H1 (cell line): ENCODE measurements around the gene CCDC180. TPM values are rescaled to one million over a fixed set of nuclear protein-coding genes. Genes with fewer than 3 reads are reported as not detected.

Experiments
- CTCF ChIA-PET: fragments of 300-600 bp; sonication (Branson Sonifier 250); formaldehyde crosslinking; loops from one replicate; lab custom pipeline; 2021; ENCODE audit not compliant: partially characterized antibody; lab: Charles Lee
- POLR2A ChIA-PET: fragments of 300-600 bp; sonication (Branson Sonifier 250); formaldehyde crosslinking; loops from one replicate; lab custom pipeline; 2021; ENCODE audit warnings: inconsistent platforms; ENCODE audit not compliant: partially characterized antibody; lab: Charles Lee
- DNase-seq, 2 experiments: peaks; one replicate each; pipeline versions ENCODE4 v3.0.0 to v3.0.0-alpha.2; 2010 to 2022; ENCODE audit warnings: low spot score in 2 of 2, low read depth in 1 of 2, mixed read lengths in 1 of 2
- FAIRE-seq: peaks from 2 replicates; lab custom pipeline; 2011; peaks lifted over from hg19 to GRCh38; lab: Jason Lieb, UNC
- H2AFZ ChIP-seq: 2 replicates; pipeline ENCODE4 v1.8.1; 2012; ENCODE audit warnings: low read length, inconsistent platforms
- H2AK5ac ChIP-seq: 2 replicates; pipeline ENCODE4 v1.6.1; 2013; ENCODE audit warnings: low read depth, low read length
- H2BK120ac ChIP-seq: replicated peaks from 2 replicates; pipeline ENCODE3; 2013; ENCODE audit warnings: low read depth, low read length, inconsistent platforms
- H2BK12ac ChIP-seq: 2 replicates; pipeline ENCODE4 v1.6.1; 2013; ENCODE audit warnings: low read depth, low read length
- H2BK15ac ChIP-seq: 2 replicates; pipeline ENCODE4 v1.6.1; 2013; ENCODE audit warnings: low read length
- H2BK20ac ChIP-seq: 2 replicates; pipeline ENCODE4 v1.6.1; 2013; ENCODE audit warnings: low read length
- H2BK5ac ChIP-seq: 2 replicates; pipeline ENCODE4 v1.6.1; 2013; ENCODE audit warnings: low read depth, low read length
- H3K14ac ChIP-seq: 2 replicates; pipeline ENCODE4 v1.6.1; 2013; ENCODE audit warnings: inconsistent platforms; ENCODE audit not compliant: insufficient read length
- H3K18ac ChIP-seq: 2 replicates; pipeline ENCODE4 v1.6.1; 2013; ENCODE audit warnings: low read length; ENCODE audit errors: extremely low read depth
- H3K23ac ChIP-seq: 2 replicates; pipeline ENCODE4 v1.6.1; 2013; ENCODE audit warnings: inconsistent platforms; ENCODE audit not compliant: insufficient read length
- H3K23me2 ChIP-seq: 2 replicates; pipeline ENCODE4 v1.6.1; 2013; ENCODE audit warnings: low read depth, low read length
- H3K27ac ChIP-seq: 2 replicates; pipeline ENCODE4 v1.6.1; 2011; ENCODE audit warnings: low read depth, low read length, inconsistent platforms
- H3K27me3 ChIP-seq, 4 experiments: replicated peaks in 1 of 4; 1 replicate in 1 of 4; 2 replicates in 3 of 4; pipeline versions ENCODE4 v1.6.1 to v1.8.1; 2011 to 2013; ENCODE audit warnings: low read length in 3 of 4, mild to moderate bottlenecking in 3 of 4, inconsistent platforms in 2 of 4, mixed read lengths in 2 of 4, moderate library complexity in 1 of 4; ENCODE audit not compliant: control insufficient read depth in 3 of 4, insufficient read depth in 3 of 4; ENCODE audit errors: extremely low read depth in 1 of 4
- H3K36me3 ChIP-seq, 4 experiments: 2 replicates each; pipeline versions ENCODE4 v1.6.1 to v1.8.1; 2011 to 2013; ENCODE audit warnings: mild to moderate bottlenecking in 4 of 4, low read length in 3 of 4, moderate library complexity in 2 of 4, control low read depth in 1 of 4, inconsistent platforms in 1 of 4; ENCODE audit not compliant: insufficient read depth in 4 of 4, control insufficient read depth in 2 of 4
- H3K4ac ChIP-seq: replicated peaks from 2 replicates; pipeline ENCODE3; 2013; ENCODE audit warnings: low read length, low read depth, mixed read lengths, inconsistent platforms; ENCODE audit not compliant: insufficient read length
- H3K4me1 ChIP-seq, 4 experiments: replicated peaks in 1 of 4; 1 replicate in 1 of 4; 2 replicates in 3 of 4; pipeline versions ENCODE4 v1.6.1 to v1.8.1; 2011 to 2013; ENCODE audit warnings: low read length in 3 of 4, inconsistent platforms in 2 of 4, mixed read lengths in 1 of 4; ENCODE audit not compliant: insufficient read depth in 4 of 4, control insufficient read depth in 3 of 4
- H3K4me2 ChIP-seq, 2 experiments: 2 replicates each; pipeline versions ENCODE4 v1.6.1 to v1.8.1; 2011 to 2013; ENCODE audit warnings: low read depth in 2 of 2, low read length in 2 of 2, control low read depth in 1 of 2, inconsistent platforms in 1 of 2, mild to moderate bottlenecking in 1 of 2; ENCODE audit not compliant: insufficient read depth in 1 of 2
- H3K4me3 ChIP-seq, 4 experiments: fragments of 200-600, 300-600 bp in 1 of 4; sonication (generic), shearing (Covaris generic), sonication (Bioruptor Twin) in 1 of 4; 2 replicates each; pipeline versions ENCODE4 v1.5.1 to v1.8.1; 2011 to 2016; ENCODE audit warnings: low read length in 4 of 4, low read depth in 3 of 4, control low read depth in 2 of 4, inconsistent platforms in 2 of 4, mild to moderate bottlenecking in 2 of 4, mixed read lengths in 1 of 4, moderate library complexity in 1 of 4; ENCODE audit not compliant: insufficient read depth in 2 of 4; ENCODE audit errors: extremely low read depth in 1 of 4
- H3K56ac ChIP-seq: replicated peaks from 2 replicates; pipeline ENCODE3; 2013; ENCODE audit warnings: low read depth, mild to moderate bottlenecking, mixed read lengths, low read length, inconsistent platforms; ENCODE audit not compliant: insufficient read length
- H3K79me1 ChIP-seq: 2 replicates; pipeline ENCODE4 v1.6.1; 2013; ENCODE audit warnings: low read depth, low read length, control low read depth
- H3K79me2 ChIP-seq, 2 experiments: 2 replicates each; pipeline versions ENCODE4 v1.6.1 to v1.8.1; 2012 to 2013; ENCODE audit warnings: low read length in 2 of 2, mild to moderate bottlenecking in 2 of 2, inconsistent platforms in 1 of 2; ENCODE audit not compliant: insufficient read depth in 2 of 2, control insufficient read depth in 1 of 2
- H3K9ac ChIP-seq, 4 experiments: replicated peaks in 1 of 4; 1 replicate in 1 of 4; 2 replicates in 3 of 4; pipeline versions ENCODE4 v1.6.1 to v1.8.1; 2011 to 2013; ENCODE audit warnings: low read depth in 3 of 4, low read length in 3 of 4, control low read depth in 2 of 4, mild to moderate bottlenecking in 2 of 4, moderate library complexity in 2 of 4, inconsistent platforms in 1 of 4; ENCODE audit errors: extremely low read depth in 1 of 4
- H3K9me3 ChIP-seq, 2 experiments: 2 replicates each; pipeline versions ENCODE4 v1.6.1 to v1.8.1; 2012 to 2013; ENCODE audit warnings: mild to moderate bottlenecking in 2 of 2, moderate library complexity in 2 of 2, control low read depth in 1 of 2, inconsistent platforms in 1 of 2, low read depth in 1 of 2, low read length in 1 of 2, mixed read lengths in 1 of 2; ENCODE audit not compliant: insufficient read depth in 2 of 2
- H4K20me1 ChIP-seq, 2 experiments: replicated peaks in 1 of 2; 2 replicates each; pipeline versions ENCODE3 to v1.8.1; 2011 to 2013; ENCODE audit warnings: inconsistent platforms in 2 of 2, low read length in 2 of 2, mild to moderate bottlenecking in 1 of 2; ENCODE audit not compliant: insufficient read depth in 2 of 2, control insufficient read depth in 1 of 2
- H4K5ac ChIP-seq: 2 replicates; pipeline ENCODE4 v1.6.1; 2013; ENCODE audit warnings: low read length, low read depth, mixed read lengths, inconsistent platforms; ENCODE audit not compliant: insufficient read length
- H4K8ac ChIP-seq: 2 replicates; pipeline ENCODE4 v1.8.0; 2013; ENCODE audit warnings: mild to moderate bottlenecking, moderate library complexity, low read length, inconsistent platforms; ENCODE audit not compliant: insufficient read depth; ENCODE audit errors: extremely low read depth
- H4K91ac ChIP-seq: replicated peaks from 2 replicates; pipeline ENCODE3; 2013; ENCODE audit warnings: low read length, mixed read lengths, inconsistent platforms; ENCODE audit not compliant: insufficient read length
- ATF2 ChIP-seq: IDR thresholded peaks from 2 replicates; pipeline ENCODE4 v1.6.1; 2012; ENCODE audit warnings: low read length, inconsistent platforms
- CBX8 ChIP-seq: fragments of 300-800, 300-1000 bp; sonication (generic); IDR thresholded peaks from 2 replicates; pipeline ENCODE4 v1.7.1; 2016; ENCODE audit warnings: low read depth, low read length, borderline replicate concordance
- EP300 ChIP-seq, 2 experiments: IDR thresholded peaks; 1 replicate in 1 of 2; 2 replicates in 1 of 2; pipeline ENCODE4 v1.6.1; 2011 to 2012; ENCODE audit warnings: low read depth in 2 of 2, low read length in 2 of 2, mild to moderate bottlenecking in 2 of 2, borderline replicate concordance in 1 of 2, inconsistent platforms in 1 of 2, moderate library complexity in 1 of 2
- EZH2 ChIP-seq: fragments of 200-600 bp; sonication (generic); IDR thresholded peaks from 2 replicates; pipeline ENCODE4 v1.7.1; 2012; ENCODE audit warnings: low read depth, mild to moderate bottlenecking, moderate library complexity, low read length, inconsistent platforms; ENCODE audit not compliant: severe bottlenecking
- JUND ChIP-seq: IDR thresholded peaks from 2 replicates; pipeline ENCODE4 v1.6.1; 2011; ENCODE audit warnings: mild to moderate bottlenecking, improper control_type of control experiment, low read length
- POLR2AphosphoS5 ChIP-seq: IDR thresholded peaks from 2 replicates; pipeline ENCODE4 v1.6.1; 2011; ENCODE audit warnings: low read depth, low read length
- SIX5 ChIP-seq: IDR thresholded peaks from 2 replicates; pipeline ENCODE4 v1.6.1; 2011; ENCODE audit warnings: mild to moderate bottlenecking, low read depth, low read length
- SP1 ChIP-seq: IDR thresholded peaks from 2 replicates; pipeline ENCODE4 v1.6.1; 2011; ENCODE audit warnings: low read depth, low read length
- SUZ12 ChIP-seq: fragments of 200-600 bp; sonication (generic); IDR thresholded peaks from 2 replicates; pipeline ENCODE4 v1.6.1; 2012; ENCODE audit warnings: mild to moderate bottlenecking, inconsistent platforms, low read length, moderate library complexity, mixed read lengths
- YY1 ChIP-seq: IDR thresholded peaks from 2 replicates; pipeline ENCODE4 v1.6.1; 2011; ENCODE audit warnings: low read depth, mild to moderate bottlenecking, low read length
- whole genome bisulfite sequencing, 2 experiments: shearing (Covaris generic) in 1 of 2; methylation state at CpG; one replicate each; pipeline versions ENCODE4 v1.1.6 to v1.1.7; 2013 to 2015; ENCODE audit warnings: low lambda C conversion rate in 2 of 2, mixed read lengths in 2 of 2, inconsistent platforms in 1 of 2, low coverage in 1 of 2, missing lambda C conversion rate in 1 of 2; ENCODE audit not compliant: insufficient replicate concordance in 2 of 2, insufficient coverage in 1 of 2, insufficient read length in 1 of 2; ENCODE audit errors: extremely low coverage in 1 of 2, missing lambda C conversion rate in 1 of 2; 5-methylcytosine and 5-hydroxymethylcytosine counted together
- polyA plus RNA-seq, 7 experiments: library from polyadenylated mRNA; depleted of rRNA in 3 of 7; stranded (reverse) in 5 of 7; unstranded in 2 of 7; fragments of >200 nt in 5 of 7; fragments of 200-250 nt in 2 of 7; gene quantifications; 1 replicate in 5 of 7; 2 replicates in 1 of 7; 4 replicates in 1 of 7; pipeline versions ENCODE4 v1.2.1 to v1.2.3, GENCODE V29; 2011 to 2013; ENCODE audit warnings: missing spikeins in 2 of 7, mixed read lengths in 2 of 7
- total RNA-seq: library from RNA; stranded (reverse); fragmentation: NEBNext Ultra II Directional; extraction: Animal tissue kit (Norgen Biotek cat#: 25700); gene quantifications from 2 replicates; pipeline ENCODE4 v1.2.1, GENCODE V29; 2021

Gene CCDC180
- total and polyA plus RNA-seq, 2 of the 8 experiments (the other 6 are each of a cell fraction or from before 2014, with no cell fraction given): 2.6 to 8.2 TPM

- H2BK120ac ChIP-seq: no peak overlapping the region
- no peak overlapping the region for H3K56ac ChIP-seq
- no peaks in the 10 kb centered on the region for H3K79me1 ChIP-seq
- no peak overlapping the region for H4K8ac ChIP-seq
- H3K4me2 ChIP-seq: no peak overlapping the region
- H2AK5ac ChIP-seq: no peak overlapping the region
- no peaks in the 10 kb centered on the region for H4K20me1 ChIP-seq
- H4K5ac ChIP-seq: no peak overlapping the region
- no peak overlapping the region for H3K18ac ChIP-seq
- peaks cover 8 to 9% of the 10 kb centered on the region in 2 experiments for H3K9me3 ChIP-seq
- H3K27ac ChIP-seq: no peak overlapping the region
- H3K4me1 ChIP-seq: peaks cover 0 to 5% (median 4%) of the 10 kb centered on the region in 4 experiments; a peak in 4 of 7 replicates
- no peaks in the 10 kb centered on the region for H3K23me2 ChIP-seq
- H2BK20ac ChIP-seq: no peak overlapping the region
- no peak for TF ChIP-seq POLR2AphosphoS5
- no peak for TF ChIP-seq SP1
- no peak for TF ChIP-seq EZH2
- no peak for TF ChIP-seq SUZ12
- TF ChIP-seq EP300 (IDR thresholded peaks at IDR 0.05; ENCODE audit: borderline replicate concordance in 1 of 2, low read depth in 2 of 2, low read length in 2 of 2): no peak
- TF ChIP-seq JUND: no peak
- TF ChIP-seq SIX5: no peak
- no peak for TF ChIP-seq ATF2
- TF ChIP-seq CBX8: no peak
- TF ChIP-seq YY1: no peak
- DNase-seq: no peak
- 93% methylated on average over 3 of the region's 3 CpGs; no CpG with 5 or more reads in 1 of the 2 experiments for WGBS, 2 experiments
- H3K4me3 ChIP-seq: no peak overlapping the region
- no peak overlapping the region for H3K4ac ChIP-seq
- H4K91ac ChIP-seq: no peak overlapping the region
- no peak overlapping the region for H3K23ac ChIP-seq
- no peak overlapping the region for H3K14ac ChIP-seq
- no peak overlapping the region for H3K9ac ChIP-seq
- CTCF ChIA-PET: no interaction called here
- H2AFZ ChIP-seq: no peak overlapping the region
- POLR2A ChIA-PET: interaction anchor here (1.0 kb wide), 2 partner anchors 26 to 80 kb away, joined by 3 to 4 read pairs; no protein-coding TSS in a partner anchor
- peaks cover 0 to 1% (median 0%) of the 10 kb centered on the region in 4 experiments; a peak in 1 of 7 replicates for H3K27me3 ChIP-seq
- H3K79me2 ChIP-seq: no peaks in the 10 kb centered on the region
- peaks cover 0 to 4% (median 0%) of the 10 kb centered on the region in 4 experiments; a peak in 2 of 8 replicates for H3K36me3 ChIP-seq
- no peak for FAIRE-seq
- no peak overlapping the region for H2BK12ac ChIP-seq
- H2BK15ac ChIP-seq: no peak overlapping the region
- H2BK5ac ChIP-seq: no peak overlapping the region
These were observed 5.5 kb upstream of the CCDC180 start for GRCh38 chr9:97301974-97302373.
